Stimulated activated CD8-positive, alpha-beta memory T cell treated with anti-CD3 and anti-CD28 coated beads, Interleukin-12 subunit alpha, Interleukin-12 subunit beta, amount 100 ng/mL, for 24 hours (primary cell): ENCODE results near the gene TADA2B.

Experiments used
- DNase-seq: peaks from one replicate; pipeline ENCODE4 v3.0.0-alpha.2; 2020; ENCODE audit errors: extremely low read depth

Gene TADA2B, protein sequence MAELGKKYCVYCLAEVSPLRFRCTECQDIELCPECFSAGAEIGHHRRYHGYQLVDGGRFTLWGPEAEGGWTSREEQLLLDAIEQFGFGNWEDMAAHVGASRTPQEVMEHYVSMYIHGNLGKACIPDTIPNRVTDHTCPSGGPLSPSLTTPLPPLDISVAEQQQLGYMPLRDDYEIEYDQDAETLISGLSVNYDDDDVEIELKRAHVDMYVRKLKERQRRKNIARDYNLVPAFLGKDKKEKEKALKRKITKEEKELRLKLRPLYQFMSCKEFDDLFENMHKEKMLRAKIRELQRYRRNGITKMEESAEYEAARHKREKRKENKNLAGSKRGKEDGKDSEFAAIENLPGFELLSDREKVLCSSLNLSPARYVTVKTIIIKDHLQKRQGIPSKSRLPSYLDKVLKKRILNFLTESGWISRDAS

GRCh38 chr4:7043284-7044136, at the start of gene TADA2B:
TADA2B (plus strand) TSS chr4:7043372; CDS start chr4:7043580, 208 bp downstream.
- no peak for DNase-seq

GRCh38 chr4:6996481-6996880, 46.7 kb upstream of the TADA2B start:
- no peak for DNase-seq

DNA sequence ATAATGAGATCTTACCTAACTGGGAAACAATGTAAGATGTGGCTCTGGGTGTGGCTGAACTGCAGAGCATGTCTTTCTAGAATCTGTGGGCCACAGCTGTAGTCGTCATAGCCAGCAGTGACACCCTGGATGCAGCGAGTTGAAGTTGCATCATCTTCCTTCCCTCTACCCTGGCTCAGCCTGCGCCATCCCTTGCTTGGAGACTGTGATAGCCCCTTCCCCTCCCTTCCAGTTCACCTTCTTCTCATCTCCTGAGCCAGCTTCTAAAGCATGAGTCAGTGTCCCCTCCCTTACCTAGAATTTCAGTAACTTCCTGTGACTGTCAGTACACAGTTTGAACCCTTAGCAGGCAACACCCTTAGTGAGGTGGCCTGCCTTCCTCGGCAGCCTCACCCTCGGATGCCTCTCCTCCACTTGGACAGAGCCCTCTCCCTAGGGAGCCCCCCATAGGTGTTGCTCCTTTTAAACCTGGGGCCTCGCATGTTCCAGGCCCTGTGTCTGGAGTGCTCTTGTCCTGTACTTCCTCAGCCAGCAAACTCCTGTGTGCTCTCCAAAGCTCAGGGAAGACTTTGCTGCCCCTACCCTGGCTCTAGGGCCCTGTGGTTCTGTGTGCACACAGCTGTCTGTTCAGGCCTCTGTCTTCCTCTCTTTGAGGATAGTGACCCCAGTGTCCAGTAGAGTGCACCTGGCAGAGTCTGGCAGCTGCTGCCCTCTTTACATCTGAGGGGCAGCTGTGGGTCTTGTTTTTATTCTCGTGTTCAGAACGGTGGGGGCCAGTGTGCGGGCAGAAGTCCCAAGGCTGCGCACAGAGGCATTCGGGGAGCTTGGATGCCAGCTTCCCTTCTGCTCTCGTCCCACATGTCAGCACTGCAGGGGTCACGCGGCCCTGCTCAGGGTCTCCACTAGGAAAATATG, 43.7 kb upstream of the TADA2B start:
- no peak for DNase-seq

GRCh38 chr4:7000421-7001176, 42.6 kb upstream of the TADA2B start:
- DNase-seq, result no peak

- DNase-seq, result no peak
Measured at GRCh38 chr4:7001271-7001670, 41.9 kb upstream of the TADA2B start.

DNA sequence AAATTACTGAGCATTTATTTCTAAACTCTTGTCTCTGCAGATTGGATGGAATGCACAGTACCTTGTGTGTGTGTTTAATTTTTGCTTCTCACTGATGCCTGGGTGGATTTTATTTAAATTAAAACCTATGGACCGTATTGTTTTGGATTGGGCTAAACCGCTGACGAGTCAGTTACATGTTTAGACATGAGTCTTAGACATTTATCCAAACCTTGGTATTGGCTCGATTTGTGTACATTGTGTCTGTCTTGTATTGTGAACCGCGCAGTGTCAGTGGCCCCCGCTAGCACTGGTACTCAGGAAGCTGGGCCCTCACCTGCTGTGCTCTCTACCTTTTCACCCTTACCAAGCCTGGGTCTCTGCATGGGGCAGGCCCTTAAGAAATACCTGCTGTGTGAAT, 40.8 kb upstream of the TADA2B start:
- DNase-seq, result no peak

DNA sequence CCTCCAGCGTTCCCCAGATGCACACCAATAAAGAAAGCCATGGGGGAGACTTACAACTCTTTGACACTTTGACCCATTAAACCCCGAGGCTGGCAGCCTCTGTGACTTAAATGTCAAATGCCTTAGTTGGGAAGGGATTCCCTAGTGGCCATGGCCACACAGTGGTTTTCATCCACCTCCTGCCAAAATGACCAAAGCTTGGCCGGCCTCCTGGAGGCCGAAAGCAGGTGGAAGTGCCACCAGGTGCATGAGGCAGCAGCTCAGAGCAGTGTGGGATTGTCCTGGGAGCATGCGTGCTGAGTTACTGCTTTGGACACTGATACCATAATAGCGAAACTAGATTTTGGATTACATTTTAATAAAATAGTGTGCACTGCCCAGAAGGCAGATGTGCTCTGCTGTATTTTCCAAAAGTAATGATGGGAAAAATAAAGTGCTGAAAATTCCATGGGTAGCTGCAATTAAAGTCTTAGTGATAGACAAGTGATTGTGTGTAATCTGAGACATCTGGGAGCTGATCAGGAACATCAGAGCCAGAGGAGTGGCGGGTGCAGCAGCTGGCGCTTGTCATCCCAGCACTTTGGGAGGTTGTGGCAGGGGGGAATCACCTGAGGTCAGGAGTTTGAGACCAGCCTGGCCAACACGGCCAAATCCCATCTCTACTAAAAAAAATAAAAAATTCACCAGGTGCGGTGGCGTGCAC, 39.8 kb upstream of the TADA2B start:
- no peak for DNase-seq

- DNase-seq, result no peak
Measured at GRCh38 chr4:7003879-7004240, 39.3 kb upstream of the TADA2B start.

- DNase-seq, result no peak
Measured at GRCh38 chr4:7004331-7004730, 38.8 kb upstream of the TADA2B start.

DNA sequence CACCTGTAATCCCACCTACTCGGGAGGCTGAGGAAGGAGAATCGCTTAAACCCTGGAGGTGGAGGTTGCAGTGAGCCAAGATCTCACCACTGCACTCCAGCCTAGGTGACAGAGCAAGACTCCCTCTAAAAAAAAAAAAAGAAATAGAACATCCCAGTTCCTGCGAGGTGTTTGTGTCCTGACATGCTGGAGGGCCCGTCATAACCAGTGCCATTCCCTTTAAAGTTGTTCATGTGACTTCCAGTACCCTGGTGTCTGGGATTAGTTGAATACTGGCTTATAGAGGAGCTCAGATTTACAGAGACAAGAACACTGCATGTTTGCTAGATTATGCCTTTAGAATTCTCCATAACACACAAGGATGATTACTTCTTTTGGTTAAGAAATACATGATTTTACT, 37.6 kb upstream of the TADA2B start:
- DNase-seq, result no peak

- DNase-seq, result no peak
Measured at GRCh38 chr4:7006411-7006810, 36.8 kb upstream of the TADA2B start.

GRCh38 chr4:7007142-7007907, 35.8 kb upstream of the TADA2B start:
- no peak for DNase-seq

- DNase-seq, result no peak
Measured at GRCh38 chr4:7007944-7008343, 35.2 kb upstream of the TADA2B start.

DNA sequence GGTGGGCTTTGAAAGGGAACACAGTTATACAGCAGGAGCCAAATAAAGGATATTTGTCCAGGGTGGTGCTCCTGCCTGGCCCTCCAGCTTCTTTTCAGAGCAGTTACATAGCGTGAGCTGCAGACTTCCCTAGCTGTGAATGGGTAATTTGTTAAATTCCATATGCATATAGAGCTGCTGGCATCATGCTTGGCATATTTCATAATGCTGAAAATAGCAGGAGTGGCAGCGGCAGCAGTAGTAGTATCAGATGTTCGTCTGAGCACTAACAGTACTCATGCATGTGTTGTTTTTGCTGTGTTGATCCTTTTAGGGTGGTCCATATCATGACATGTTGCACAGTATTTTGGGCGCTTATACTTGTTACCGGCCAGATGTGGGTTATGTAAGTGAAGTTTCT, 33.6 kb upstream of the TADA2B start:
- DNase-seq, result no peak

- DNase-seq, result no peak
Measured at GRCh38 chr4:7013175-7013574, 30.0 kb upstream of the TADA2B start.

DNA sequence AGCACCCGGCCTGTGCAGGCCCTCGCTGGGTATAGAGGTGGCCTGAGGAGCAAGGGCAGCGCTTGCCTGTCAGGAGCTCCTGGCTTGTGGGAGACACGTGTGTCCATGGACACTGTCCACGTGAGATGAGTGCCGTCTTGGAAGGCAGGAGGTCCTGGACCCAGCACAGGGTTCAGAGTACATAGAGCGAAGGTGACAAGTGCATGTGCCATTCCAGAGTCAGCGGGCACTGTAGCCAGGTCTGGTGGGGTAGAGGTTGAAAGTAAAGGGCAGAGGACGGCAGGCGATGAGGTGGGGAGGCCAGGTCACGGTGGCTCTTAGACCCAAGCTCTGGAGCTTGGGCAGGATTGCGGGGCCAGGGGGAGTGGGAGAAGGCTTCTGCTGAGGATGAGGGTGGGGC, 28.4 kb upstream of the TADA2B start:
- no peak for DNase-seq

DNA sequence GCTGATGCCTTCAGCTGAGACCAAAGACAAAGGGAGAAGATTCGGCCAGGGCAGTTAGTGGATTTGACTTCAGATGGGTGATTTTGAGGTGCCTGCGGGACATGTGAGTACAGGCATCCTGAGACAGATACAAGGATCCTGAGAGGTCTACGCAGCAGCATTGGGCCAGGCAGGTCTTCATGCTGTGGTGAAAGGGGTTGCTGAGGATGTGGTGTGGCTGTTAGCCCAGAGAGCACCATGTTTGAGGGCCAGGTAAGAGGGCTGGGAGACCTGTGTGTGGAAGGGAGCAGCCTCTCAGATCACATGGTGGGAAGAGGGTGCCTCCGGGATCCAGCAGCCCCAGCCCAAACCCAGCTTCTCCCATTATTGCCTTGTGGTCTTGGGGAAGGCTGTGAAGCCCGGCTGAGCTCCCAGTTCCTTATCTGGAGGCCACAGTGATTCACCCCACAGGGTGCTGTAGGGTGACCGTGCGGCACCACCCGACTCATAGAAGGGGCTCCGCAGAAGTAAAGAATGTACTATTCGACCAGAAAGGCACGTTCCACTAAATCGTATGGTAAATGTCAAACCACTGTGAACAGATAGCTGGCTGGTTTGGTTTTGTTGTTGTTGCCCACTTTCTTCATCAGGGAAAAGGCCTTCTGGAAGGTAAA, 27.7 kb upstream of the TADA2B start:
- DNase-seq, result no peak

GRCh38 chr4:7016086-7016485, 27.1 kb upstream of the TADA2B start:
- no peak for DNase-seq

GRCh38 chr4:7016512-7016911, 26.7 kb upstream of the TADA2B start:
- DNase-seq, result no peak
